Stimulated activated CD8-positive, alpha-beta memory T cell treated with anti-CD3 and anti-CD28 coated beads, Interleukin-7, amount 100 ng/mL, for 1 hour (primary cell): Measurements from ENCODE around the gene RIC8A.
"Not testable (repeated sequence)": the region's sequence is repeated elsewhere in the genome, so short reads cannot be mapped to it uniquely, and the experiment has no call there.

Experiments
- DNase-seq, 2 donors: peaks; one replicate each; pipeline ENCODE4 v3.0.0-alpha.2; 2020; ENCODE audit warnings: low read depth in 2 of 2

Gene RIC8A

DNA sequence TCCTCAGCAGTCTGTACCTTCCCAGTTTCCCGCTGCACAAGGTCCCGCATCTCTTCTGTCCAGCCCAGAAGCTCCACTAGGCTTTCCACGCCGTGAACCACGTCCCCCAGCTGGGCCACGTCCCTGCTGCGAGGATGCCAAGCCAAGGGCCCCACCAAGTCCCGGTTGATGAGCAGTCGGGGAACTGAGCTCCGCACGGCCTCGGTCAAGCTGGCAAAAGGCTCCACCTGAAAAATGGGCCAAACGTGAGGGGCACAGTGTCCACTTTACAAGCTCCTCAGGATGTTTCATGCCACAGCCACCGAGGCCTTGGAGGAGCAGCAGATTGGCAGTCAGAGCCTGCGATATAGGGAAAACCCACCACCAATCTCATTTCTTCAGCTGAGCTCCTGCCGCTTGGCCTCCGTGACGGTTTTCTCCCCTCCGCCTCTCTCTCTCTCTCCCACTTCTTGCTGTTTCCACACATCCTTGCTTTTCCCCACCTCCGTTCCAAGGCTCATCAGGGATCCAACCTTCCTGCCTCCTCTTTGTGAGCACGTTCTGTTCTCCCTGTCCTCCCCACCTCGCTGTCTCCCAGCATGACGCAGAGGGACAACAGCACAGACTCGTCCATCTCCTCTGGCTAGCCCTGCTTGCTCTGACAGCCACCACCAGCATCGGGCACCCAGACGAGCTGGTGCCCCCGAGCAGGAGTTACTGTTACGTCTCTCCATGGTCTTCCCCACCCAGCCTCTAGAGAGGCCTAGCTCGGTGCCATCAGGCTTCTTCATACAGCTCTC, 11.5 kb downstream of the RIC8A start:
- DNase-seq = no peak

DNA sequence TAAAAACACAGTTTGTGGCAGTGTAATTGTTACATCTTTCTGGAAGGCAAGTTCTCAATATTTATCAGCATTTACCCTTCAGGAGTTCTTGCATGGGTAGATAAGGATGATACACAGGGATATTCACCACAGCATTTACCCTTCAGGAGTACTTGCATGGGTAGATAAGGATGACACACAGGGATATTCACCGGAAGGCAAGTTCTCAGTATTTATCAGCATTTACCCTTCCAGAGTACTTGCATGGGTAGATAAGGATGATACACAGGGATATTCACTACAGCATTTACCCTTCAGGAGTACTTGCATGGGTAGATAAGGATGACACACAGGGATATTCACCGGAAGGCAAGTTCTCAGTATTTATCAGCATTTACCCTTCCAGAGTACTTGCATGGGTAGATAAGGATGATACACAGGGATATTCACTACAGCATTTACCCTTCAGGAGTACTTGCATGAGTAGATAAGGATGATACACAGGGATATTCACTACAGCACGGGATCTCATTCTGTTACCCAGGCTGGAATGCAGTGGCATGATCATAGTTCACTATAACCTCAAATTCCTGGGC, 13.2 kb downstream of the RIC8A start:
- DNase-seq = not testable (repeated sequence)

DNA sequence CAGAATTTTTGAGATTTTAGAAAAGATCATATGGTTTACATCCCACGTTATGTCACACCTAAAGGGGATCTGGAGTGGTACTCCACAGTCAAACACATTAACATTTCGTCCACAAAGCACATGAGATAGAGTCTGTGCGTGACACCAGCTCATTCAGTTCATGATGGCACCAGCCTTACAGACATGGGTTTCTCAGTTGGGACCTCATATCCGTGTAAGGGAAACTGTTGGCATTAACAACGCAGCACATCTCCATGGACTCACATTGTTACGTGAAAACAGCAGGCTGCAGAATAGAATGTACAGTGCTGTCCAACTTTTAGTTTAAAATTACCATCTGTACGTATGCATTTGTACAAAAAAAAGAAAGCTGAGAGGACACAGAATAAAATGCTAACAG, 14.0 kb downstream of the RIC8A start:
- no peak for DNase-seq

DNA sequence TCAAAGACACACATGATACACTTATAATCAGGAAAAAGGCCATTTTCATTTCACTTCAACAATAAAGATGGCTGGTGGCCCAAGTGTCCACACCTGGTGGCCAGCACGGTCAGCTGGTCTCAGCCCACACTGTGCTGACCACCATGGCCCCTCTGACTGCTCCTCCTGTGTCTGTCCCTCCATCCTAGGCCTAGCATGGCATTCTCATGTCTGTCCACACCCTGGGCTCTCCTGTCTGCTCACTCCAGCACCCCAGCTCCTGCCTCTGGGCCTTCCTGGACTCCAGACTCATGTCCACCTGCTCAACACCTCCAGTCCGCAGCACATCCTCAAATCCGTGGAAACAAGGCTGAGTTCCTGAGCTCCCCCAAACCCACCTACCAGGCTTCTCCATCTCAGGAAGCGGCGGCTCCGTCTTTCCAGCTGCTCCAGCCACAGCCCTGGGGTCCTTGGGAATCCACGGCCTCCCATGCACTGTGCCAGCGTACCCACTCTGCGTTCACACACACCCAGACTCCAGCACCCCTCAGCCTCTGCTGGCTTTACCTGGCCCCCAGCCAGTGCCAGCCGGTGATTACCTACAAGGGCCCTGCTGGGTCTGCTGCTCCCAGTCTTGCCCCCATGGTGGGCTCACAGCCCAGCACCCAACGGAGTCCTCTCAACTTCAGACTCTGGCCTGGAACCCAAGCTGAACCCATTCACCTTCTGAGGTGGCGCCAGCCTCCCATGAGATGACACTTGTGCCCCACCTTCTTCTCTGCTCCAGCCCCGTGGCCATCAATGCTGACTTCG, 14.7 kb downstream of the RIC8A start:
- DNase-seq = no peak

DNA sequence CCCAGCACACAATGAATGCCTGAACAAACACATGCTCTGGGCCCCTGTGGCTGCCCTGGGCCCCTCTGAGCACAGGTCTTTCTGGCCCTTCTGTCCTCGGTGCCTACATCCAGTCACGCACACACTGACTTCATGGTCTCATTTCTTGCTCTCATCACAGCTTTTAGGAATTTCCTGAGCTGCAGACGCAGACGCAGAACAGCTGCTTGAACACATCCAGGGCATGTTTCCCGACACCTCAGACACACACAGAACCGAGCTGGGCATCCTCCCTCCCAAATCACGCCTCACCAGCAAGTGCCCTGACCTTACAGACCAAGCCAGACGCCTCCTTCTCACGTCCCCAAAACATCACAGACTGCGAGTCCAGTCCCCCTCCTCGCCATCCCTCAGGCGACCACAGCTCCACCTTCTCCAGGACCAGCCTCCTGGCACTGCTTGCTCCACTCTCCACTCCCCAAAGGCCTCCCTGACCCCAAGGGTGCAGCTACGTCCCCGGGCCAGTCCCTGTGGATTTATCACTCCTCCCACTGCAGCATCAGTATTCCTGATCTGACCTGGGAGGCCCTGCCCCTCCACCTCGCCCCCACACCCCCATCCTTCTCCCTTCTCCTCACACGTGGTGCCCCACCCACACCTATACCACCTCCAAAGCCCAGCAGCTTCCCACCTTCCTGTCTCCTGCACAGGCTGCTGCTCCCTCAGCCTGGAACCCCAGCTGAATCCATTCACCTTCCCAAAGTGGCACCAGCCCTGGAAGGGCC, 15.7 kb downstream of the RIC8A start:
- DNase-seq = no peak

DNA sequence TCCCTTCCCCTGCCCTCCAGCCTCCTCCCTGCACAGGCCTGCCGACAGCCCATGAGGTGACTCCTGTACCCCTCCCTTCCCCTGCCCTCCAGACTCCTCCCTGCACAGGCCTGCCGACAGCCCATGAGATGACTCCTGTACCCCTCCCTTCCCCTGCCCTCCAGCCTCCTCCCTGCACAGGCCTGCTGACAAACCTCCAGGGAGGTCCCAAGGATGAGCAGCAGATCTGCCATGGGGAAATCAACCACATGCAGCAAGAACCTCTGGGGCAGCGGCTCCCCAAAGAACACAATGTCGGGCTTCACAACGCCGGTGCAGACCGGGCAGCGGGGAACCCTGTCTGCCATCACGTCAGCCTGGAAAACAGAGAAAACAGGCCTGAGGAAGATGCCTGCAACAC, 16.4 kb downstream of the RIC8A start:
- no peak for DNase-seq

DNA sequence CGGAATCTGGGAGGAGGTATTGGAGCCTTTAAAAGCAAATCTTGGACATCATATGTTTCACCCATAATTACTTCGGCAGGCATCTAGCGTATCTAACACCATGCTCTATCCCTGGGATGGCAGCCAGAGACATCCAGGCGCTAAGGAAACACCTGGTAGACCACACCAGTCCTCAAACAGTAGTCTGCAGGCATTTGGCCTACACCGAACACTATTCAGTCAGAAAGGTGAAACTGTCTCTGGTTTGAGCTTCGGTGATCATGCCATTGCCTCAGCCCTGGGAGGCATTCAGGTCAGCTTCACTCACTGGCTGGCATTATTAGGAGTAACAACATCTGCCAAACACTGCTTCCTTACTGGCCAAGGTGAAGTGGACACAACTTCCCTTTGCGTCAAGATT, 16.9 kb downstream of the RIC8A start:
- DNase-seq = no peak

DNA sequence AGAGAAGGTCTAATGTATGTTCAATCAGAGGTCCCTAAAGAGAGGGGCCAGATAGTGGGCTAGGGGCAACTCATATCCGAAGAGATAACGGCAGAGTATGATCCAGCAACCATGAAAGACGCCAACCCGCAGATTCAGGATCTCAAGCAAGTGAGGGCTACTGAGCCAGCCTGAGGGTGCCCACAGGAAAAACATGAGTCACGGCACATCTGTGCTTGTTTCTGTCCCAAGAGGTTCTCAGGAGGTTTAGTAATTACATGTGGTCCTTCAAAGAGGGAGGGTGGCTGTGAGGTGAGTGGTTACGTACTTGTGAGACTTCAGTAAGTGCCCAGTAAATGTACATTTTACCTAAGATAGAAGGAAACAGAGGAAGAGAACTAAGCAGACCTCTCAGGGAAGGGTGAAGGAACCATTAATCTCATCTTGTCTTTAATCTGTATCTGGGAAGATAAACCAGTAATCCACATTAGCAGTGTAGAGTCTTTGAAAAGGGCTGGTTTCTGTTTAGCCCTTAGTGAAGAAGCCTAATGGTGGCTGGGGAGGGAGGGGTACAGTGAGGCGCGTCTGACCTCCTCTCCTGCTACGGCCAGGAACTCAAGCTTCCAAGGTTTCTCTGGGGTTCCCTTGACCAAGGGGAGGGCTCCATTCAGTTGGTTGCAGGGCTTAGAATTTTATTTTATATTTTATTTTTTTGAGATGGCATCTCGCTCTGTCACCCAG, 18.4 kb downstream of the RIC8A start:
- DNase-seq = no peak

DNA sequence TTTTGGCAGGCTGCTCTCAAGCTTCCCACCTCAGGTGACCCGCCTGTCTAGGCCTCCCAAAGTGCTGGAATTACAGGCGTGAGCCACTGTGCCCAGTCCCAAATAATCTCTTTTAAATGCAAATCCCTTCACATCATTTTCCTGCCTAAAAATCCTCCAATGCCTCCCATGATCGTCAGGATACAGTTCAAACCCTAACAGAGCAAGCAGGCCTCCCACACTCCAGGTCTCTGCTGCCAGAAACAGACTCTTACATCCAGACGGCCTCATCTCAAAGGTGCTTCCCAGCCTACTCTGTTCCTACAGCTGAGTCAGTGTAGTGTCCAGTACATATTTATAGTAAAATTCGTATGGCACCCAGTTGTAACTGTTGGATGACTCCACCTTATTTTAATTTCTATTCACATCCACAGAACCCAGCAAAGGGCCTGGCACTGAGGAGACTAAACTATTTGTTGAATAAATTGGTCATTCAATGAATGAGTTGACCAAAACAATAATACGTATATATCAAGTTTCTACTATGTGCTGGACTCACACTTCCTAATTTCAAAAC, 20.4 kb downstream of the RIC8A start:
- no peak for DNase-seq

DNA sequence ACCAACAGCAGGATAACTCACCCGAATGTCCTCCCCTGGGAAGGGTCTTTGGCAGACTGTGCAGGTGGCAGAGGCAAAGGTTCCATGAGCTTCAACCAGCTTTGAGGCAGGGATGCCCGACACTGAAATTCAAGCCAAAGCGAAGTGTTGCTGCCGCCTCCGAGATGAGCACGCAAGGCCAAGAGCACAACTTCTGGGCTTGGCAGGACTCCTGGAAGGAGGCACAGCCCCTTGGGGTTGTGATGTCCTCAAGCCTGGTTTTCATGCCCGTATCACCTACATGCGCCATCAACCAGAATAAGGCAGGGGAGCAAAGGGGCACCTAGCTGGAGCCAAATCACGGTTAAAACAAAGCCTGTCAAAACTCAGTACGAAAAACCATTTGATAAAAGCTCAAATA, 22.9 kb downstream of the RIC8A start:
- DNase-seq = no peak

DNA sequence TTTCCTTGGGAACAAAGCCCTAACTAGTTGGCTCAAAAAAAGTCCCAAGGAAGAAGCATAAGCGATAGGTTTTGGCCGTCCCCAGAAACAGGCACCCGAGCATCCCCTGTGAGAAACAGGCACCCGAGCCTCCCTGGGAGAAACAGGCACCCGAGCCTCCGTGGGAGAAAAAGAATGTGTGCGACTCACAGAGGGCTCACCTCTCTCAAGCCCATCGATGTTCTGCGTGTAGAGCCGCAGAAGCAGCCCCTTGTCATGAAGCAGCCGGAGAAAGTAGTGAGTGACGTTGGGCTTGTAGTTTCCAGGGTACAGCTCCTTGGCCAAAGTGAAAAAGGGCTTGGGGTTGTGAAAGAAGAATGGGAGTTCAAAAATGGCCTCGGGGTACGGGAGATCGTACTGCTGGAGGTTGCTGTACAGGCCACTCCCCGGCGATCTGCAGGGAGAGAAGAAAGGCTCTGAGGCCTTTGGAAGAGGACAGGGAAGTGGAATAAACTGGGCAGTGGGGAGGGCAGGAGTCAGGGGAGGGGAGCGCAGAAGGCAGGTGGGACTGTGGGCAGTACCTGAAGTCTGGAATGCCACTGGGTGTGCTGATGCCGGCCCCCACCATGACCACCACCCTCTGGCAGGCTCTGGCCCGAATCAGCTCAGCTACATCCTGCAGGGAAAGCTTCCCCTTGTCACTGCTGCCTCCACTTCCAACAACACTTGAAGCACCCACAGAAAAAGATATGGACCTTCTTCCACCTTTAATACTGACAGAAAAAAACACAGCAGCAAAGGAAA, 25.5 kb downstream of the RIC8A start:
- DNase-seq = no peak

DNA sequence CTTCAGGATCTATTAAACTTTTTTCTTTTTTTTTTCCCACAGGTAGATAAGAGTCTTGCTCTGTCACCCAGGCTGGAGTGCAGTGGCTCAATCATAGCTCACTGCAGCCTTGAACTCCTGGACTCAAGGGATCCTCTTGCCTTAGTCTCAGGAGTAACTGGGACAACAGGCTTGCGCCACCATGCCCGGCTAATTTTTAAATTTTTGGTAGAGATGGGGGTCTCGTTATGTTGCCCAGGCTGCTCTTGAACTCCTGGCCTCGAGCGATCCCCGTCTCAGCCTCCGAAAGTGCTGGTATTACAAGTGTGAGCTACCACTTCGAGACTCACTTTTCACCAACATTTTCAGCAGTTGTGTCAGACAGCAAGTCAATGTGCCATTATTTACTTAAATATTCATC, 27.7 kb downstream of the RIC8A start:
- no peak for DNase-seq

DNA sequence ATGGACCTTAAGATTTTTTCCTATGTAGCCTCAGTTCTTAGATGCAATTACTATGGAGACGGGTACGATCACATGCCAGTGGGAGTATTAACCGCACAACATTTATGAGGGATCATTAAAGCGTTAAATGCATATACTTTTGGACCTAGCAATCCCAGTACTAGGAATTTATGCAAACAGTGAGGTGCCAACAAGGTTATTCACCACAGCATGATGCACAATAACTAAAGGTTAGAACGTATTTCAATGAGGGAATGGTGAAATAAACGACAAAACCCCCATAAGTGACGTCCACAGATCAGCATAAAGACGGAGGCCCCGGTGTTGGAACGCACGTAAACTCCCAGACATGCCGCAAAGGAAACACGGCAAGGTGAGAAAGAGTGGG, 28.1 kb downstream of the RIC8A start:
- peak in 1 of 2 donors; percentile 36 for DNase-seq

DNA sequence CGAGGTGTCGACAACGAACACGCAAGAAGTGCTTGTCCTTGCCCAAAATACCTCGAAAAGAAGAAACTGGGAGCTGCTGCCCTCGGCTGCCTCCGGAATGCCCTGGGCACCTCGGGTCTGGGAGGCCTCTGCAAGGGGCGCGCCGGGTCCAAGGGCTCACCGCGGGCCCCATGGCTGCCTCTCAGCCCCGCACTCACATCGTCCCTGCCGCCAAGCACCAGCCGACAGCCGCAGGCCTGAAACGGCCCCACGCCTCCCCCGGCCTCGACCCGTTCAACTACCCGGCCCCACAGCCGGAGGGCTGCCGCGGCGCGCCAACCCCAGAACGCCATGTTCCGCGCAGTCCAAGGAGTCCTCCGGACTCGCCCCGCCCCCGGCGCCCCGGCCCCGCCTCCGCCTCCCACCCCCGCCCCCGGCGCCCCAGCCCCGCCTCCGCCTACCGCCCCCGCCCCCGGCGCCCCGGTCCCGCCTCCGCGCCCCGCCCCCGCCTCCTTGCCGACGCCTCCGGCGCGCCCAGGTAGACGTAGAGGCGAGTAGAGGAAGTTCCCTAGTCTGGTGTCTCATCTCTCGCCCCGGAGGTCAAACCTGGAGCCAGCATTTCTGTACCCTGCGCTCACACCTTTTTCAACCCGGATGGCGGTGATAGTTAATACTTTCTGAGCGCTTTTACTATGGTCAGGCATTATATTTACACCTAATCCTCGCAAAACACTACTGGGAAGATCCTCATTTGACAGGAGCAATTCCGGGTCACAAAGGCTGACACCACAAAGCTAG, 28.7 kb downstream of the RIC8A start, which contains the start of gene SIRT3:
Gene SIRT3, minus strand, starts transcription at position 346 of the 777 bp plus-strand sequence. Its CDS starts 14 bp downstream, at position 332.
- DNase-seq = peak; percentile 68 to 72

DNA sequence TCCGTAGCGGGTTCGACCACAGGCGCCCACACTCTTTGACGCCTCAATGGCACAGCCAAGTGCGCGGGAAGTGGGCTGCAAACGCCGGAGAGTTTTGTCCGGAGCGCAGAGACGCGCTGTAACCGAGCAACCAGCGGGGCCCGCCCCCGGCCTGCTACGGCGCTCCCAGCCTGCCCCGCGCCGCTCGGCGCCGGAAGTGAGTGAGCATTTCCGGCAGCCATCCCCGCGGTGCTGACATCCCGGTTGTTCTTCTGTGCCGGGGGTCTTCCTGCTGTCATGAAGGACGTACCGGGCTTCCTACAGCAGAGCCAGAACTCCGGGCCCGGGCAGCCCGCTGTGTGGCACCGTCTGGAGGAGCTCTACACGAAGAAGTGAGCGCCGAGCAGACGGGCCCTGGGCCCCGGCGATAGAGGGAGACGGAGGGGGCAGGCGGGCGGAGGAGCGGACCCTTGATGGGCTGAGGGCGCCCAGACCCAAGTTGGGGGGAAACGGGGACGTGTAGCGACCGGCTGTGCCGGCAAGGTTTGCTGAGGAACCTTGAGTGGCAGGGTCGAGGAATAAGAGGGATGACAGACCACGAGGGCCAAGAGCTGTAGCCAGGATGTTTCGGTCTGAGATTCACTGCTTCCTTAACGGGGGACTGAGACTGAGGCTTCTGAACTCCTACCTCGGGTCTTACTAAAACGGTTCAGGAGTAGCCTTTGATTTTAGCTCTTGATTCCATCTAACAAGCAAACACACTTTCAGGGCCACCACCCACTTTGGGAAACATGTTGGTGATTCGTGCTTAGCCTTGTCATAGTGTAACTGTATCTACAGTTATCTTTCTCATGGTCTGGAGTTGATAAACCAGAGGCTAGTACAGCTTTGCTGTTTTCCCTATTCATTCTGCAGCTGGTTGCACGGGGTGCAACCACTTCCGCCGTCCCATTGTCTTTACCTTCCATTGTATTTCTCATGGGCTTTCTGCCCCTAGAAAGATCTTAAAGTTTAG, 29.6 kb downstream of the RIC8A start, which contains the start of gene PSMD13:
Gene PSMD13, plus strand, starts transcription at position 203 of the 994 bp plus-strand sequence. Its CDS starts 74 bp downstream, at position 277.
- DNase-seq = peak; percentile 69 to 76

DNA sequence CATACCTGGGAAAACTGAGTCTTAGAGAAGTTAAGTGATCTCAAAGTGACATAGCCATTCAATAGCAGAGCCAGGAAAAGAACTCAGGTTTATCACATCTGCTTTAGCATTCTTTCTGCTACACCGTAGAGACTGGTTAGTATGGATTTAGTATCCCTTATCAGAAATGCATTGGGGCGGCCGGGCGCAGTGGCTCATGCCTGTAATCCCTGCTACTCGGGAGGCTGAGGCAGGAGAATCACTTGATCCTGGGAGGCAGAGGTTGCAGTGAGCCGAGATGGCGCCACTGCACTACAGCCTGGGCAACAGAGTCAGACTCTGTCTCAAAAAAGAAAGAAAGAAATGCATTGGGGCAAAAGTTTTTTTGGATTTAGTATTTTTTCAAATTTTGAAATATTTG, 30.8 kb downstream of the RIC8A start:
- not testable (repeated sequence) for DNase-seq

DNA sequence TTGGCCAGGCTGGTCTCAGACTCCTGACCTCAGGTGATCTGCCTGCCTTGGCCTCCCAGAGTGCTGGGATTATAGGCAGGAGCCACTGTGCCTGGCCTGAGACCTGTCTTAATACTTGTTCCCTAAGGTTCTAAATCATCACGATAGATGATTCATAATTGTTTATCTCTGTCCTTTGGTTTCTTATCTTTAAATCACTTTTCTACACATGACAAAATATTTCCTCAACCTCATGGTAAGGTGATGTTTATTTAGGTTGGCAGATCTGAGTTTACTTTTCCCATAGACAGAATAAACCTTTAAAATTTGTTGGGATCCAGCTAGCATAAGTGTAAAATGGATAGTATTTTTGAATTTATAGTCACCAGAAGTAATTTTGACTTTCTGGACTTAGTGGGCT, 32.8 kb downstream of the RIC8A start:
- no peak for DNase-seq

DNA sequence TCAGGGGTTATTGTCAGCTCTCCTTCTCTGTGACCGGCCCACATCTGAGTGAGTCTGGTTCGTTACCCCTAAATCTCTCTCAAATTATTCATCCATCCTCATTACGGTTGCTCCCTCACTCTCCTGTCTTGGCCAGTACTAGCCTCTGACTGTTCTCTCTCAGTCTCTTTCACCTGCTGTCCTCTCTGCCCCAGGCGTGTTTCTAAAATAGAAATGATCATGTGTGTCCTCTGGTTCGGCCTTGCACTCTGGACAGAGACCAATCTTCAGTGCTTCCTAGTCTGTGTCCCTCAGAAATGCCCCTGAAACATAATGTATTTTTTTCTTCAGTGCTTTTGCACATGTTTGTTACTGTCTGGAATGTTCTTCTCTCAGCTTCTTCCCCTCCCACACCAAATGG, 34.1 kb downstream of the RIC8A start:
- no peak for DNase-seq
